Heart left ventricle (tissue), 16 donors: ENCODE results near the gene ERP29. TPM values are rescaled to one million over a fixed set of nuclear protein-coding genes. Genes with fewer than 3 reads are reported as not detected.

Experiments
- ATAC-seq, 4 donors: fragments of 200-7000 bp; cut with Tn5 transposase; one replicate each; pipeline ENCODE4 v1.9.1; 2020 to 2022; ENCODE audit warnings: moderate library complexity in 4 of 4, mild to moderate bottlenecking in 3 of 4, moderate number of reproducible peaks in 1 of 4
- DNase-seq, 5 donors: peaks; one replicate each; pipeline ENCODE4 v3.0.0-alpha.2; 2020
- H3K27ac ChIP-seq, 12 donors: fragments of 200-600 bp; sonication (generic) in 4 of 12; one replicate each; pipeline versions ENCODE4 v1.5.0 to v1.8.0; 2016 to 2022; ENCODE audit warnings: mild to moderate bottlenecking in 2 of 12
- H3K27me3 ChIP-seq, 9 donors: fragments of 200-600 bp; sonication (generic) in 2 of 9; one replicate each; pipeline versions ENCODE4 v1.5.1 to v1.8.0; 2016 to 2022; ENCODE audit warnings: mild to moderate bottlenecking in 3 of 9
- H3K36me3 ChIP-seq, 9 donors: fragments of 200-600 bp; sonication (generic) in 2 of 9; one replicate each; pipeline versions ENCODE4 v1.5.0 to v1.8.0; 2018 to 2022; ENCODE audit warnings: mild to moderate bottlenecking in 2 of 9
- H3K4me1 ChIP-seq, 12 donors: fragments of 200-600 bp; sonication (generic) in 4 of 12; one replicate each; pipeline versions ENCODE4 v1.5.0 to v1.8.0; 2016 to 2022; ENCODE audit warnings: mild to moderate bottlenecking in 3 of 12
- H3K4me3 ChIP-seq, 12 donors: fragments of 200-600 bp; sonication (generic) in 4 of 12; one replicate each; pipeline versions ENCODE4 v1.5.0 to v1.8.0; 2017 to 2022; ENCODE audit warnings: mild to moderate bottlenecking in 9 of 12, moderate library complexity in 4 of 12
- H3K9me3 ChIP-seq, 12 donors: fragments of 200-600 bp; sonication (generic) in 4 of 12; one replicate each; pipeline versions ENCODE4 v1.5.0 to v1.8.0; 2016 to 2022; ENCODE audit warnings: mild to moderate bottlenecking in 1 of 12
- CTCF ChIP-seq, 12 donors: fragments of 200-600 bp; sonication (generic) in 4 of 12; IDR thresholded peaks; one replicate each; pipeline versions ENCODE4 v1.5.0 to v1.8.0; 2018 to 2022; ENCODE audit warnings: antibody characterized with exemption in 12 of 12, mild to moderate bottlenecking in 5 of 12
- POLR2A ChIP-seq, 2 donors: fragments of 450-650 bp; IDR thresholded peaks; one replicate each; pipeline ENCODE4 v1.6.1; 2017; ENCODE audit warnings: antibody characterized with exemption in 2 of 2, mild to moderate bottlenecking in 2 of 2, moderate library complexity in 2 of 2
- WGBS, 4 donors: extraction: QIAGEN DNeasy Blood & Tissue Kit in 2 of 4; methylation state at CpG; one replicate each; pipeline versions ENCODE4 v1.1.5 to v1.1.7; 2013 to 2018; 5-methylcytosine and 5-hydroxymethylcytosine counted together
- intact Hi-C, 10 donors: fragments of 100-400 bp; cut with DNase I; formaldehyde crosslinking; loops; one replicate each; pipeline versions ENCODE4 v1.11.1 to v1.14.2; 2022
- polyA plus RNA-seq, 2 donors: library from polyadenylated mRNA; stranded (reverse); fragments of 200-250 nt; gene quantifications; one replicate each; pipeline ENCODE4 v1.2.3, GENCODE V29; 2013
- total RNA-seq, 9 donors: library from RNA; depleted of rRNA in 2 of 9; stranded (reverse); fragments of >200 nt in 2 of 9; fragmentation: NEBNext Ultra II Directional in 3 of 9; extraction: Animal tissue kit (Norgen Biotek cat#: 25700) in 3 of 9; gene quantifications; one replicate each; pipeline versions ENCODE4 v1.1.0 to v1.2.4, GENCODE V29; 2016 to 2023
- donor health status: ischemic (EF 13 %, LVEDD 7.1; RV severe dilation, severe dysfunction).
- donor health status: healthy with polysubstance abuse.
- donor health status: DM: no; HTN: yes; CAD: no.
- donor health status: DM: no; HTN: no; CAD: no.
- donor health status: ischemic (EF 25% LVEDD 6.9; RV normal size, moderate dysfunction).
- donor health status: ischemic (EF 25% LVEDD 5.7; RV mildly dilated, moderate dysfunction).
- donor health status: healthy.
- donor health status: DM: yes; HTN: yes; CAD: no.
- donor health status: ischemic (EF 35%, LVEDD 5.7; RV mildly dilated, moderate dysfunction).
- donor health status: nonischemic (EF 11% LVEDD 7.7; RV severe dilation, severe dysfunction).
- donor health status: DM: yes; HTN: yes; CAD: no.
- donor health status: PGD.
- donor health status: ischemic (EF 29% LVEDD 5.4; RV normal size, mild dysfunction).
- donor health status: nonischemic (EF 23%, LVEDD 6.1; RV moderate dilation, normal function).

ERP29 gene
- total and polyA plus RNA-seq, 11 donors = 22.5 to 92.5 (median 55.9) TPM

GRCh38 chr12:111975161-111975931, 37.9 kb upstream of the ERP29 start:
- 79 to 83% (median 81%) methylated on average over 5 of the region's 5 CpGs for WGBS, 4 donors
- no peak for TF ChIP-seq CTCF (IDR thresholded peaks at IDR 0.05)
- TF ChIP-seq POLR2A (IDR thresholded peaks at IDR 0.05) = no peak
- DNase-seq (no peak), ATAC-seq (no peak)
- H3K27me3 ChIP-seq = no peaks in the 10 kb centered on the region
- intact Hi-C loops = no loop called here
- H3K4me1 ChIP-seq = no peaks in the 10 kb centered on the region
- peaks cover 0 to 18% (median 9%) of the 10 kb centered on the region in 12 donors for H3K9me3 ChIP-seq
- H3K27ac ChIP-seq = no peak overlapping the region
- H3K4me3 ChIP-seq = no peak overlapping the region
- peaks cover 0 to 16% (median 0%) of the 10 kb centered on the region in 9 donors for H3K36me3 ChIP-seq

DNA sequence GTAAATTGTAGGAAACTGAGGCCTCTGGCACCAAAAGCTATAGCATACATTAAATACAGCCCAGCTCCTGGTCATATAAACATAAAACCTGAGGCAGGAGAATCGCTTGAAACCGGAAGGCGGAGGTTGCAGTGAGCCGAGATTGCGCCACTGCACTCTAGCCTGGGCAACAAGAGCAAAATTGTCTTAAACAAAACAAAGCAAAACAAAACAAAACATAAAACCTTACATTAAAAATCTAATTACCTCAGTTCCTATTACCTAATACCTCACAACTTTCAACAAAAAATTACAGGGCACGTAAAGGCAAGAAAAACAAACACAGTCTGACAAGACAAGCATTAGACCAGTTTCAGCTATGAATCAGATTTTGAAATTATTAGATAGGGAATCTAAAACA, 36.9 kb upstream of the ERP29 start:
- H3K4me3 ChIP-seq = no peak overlapping the region
- peaks cover 0 to 8% (median under 1%) of the 10 kb centered on the region in 12 donors for H3K9me3 ChIP-seq
- H3K4me1 ChIP-seq = peaks cover 0 to 3% (median 0%) of the 10 kb centered on the region in 12 donors
- H3K27ac ChIP-seq = no peak overlapping the region
- intact Hi-C loops = no loop called here
- H3K27me3 ChIP-seq = no peaks in the 10 kb centered on the region
- TF ChIP-seq POLR2A (IDR thresholded peaks at IDR 0.05) (no peak), CTCF (IDR thresholded peaks at IDR 0.05) (no peak)
- ATAC-seq (no peak), DNase-seq (no peak)
- 95 to 97% (median 96%) methylated on average over 6 of the region's 6 CpGs for WGBS, 4 donors
- peaks cover 0 to 16% (median 2%) of the 10 kb centered on the region in 9 donors for H3K36me3 ChIP-seq

DNA sequence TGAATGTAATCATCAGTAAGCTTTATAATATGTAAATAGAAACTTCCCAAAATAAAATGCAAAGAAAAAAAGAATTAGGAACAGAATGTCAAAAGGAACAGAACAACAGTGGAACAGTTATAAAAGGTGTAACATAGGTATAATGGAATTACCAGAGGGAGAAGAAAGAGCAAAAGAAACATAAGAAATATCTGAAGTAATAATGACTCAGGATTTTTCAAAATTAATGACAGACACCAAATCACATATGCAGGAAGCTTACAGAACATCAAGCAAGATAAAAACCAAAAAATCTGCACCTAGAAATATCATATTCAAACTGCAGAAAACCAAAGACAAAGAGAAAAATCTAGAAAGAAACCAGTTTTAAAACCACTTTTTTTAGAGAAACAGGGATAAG, 36.4 kb upstream of the ERP29 start:
- Histone ChIP-seq H3K9me3 (peaks cover 0 to 2% (median 0%) of the 10 kb centered on the region in 12 donors), H3K4me3 (no peak overlapping the region), H3K27me3 (no peaks in the 10 kb centered on the region), H3K4me1 (peaks cover 0 to 3% (median 0%) of the 10 kb centered on the region in 12 donors), H3K36me3 (peaks cover 0 to 16% (median 3%) of the 10 kb centered on the region in 9 donors), H3K27ac (no peak overlapping the region)
- ATAC-seq = no peak
- no peak for DNase-seq
- no peak for TF ChIP-seq POLR2A (IDR thresholded peaks at IDR 0.05)
- no peak for TF ChIP-seq CTCF (IDR thresholded peaks at IDR 0.05)
- intact Hi-C loops = no loop called here

GRCh38 chr12:111978545-111978944, 34.7 kb upstream of the ERP29 start:
- H3K36me3 ChIP-seq = peaks cover 0 to 10% (median 0%) of the 10 kb centered on the region in 9 donors
- ATAC-seq = no peak
- intact Hi-C loops = no loop called here

More at GRCh38 chr12:111978545-111978944, 34.7 kb upstream of the ERP29 start:
- H3K4me3 ChIP-seq = no peak overlapping the region
- no peak overlapping the region for H3K27ac ChIP-seq
- peaks cover 0 to 3% (median 0%) of the 10 kb centered on the region in 12 donors for H3K4me1 ChIP-seq
- no peak for DNase-seq
- no peaks in the 10 kb centered on the region for H3K27me3 ChIP-seq
- no peaks in the 10 kb centered on the region for H3K9me3 ChIP-seq
- TF ChIP-seq POLR2A (IDR thresholded peaks at IDR 0.05) = no peak
- no peak for TF ChIP-seq CTCF (IDR thresholded peaks at IDR 0.05)
